ENCODE data around the gene CD48.

CD48 gene

GRCh38 chr1:160646711-160647328, 64.8 kb downstream of the CD48 start, which contains the start of gene SLAMF1:
Gene SLAMF1, minus strand, starts transcription at chr1:160647044. Its CDS starts 99 bp downstream, at chr1:160646945.
- H3K4me3 ChIP-seq (ENCODE audit: low read depth in 1 of 2, low read length in 2 of 2): peak within 1 kb of the TSS; percentile 7 to 54; a peak in 3 of 4 replicates
- peak within 1 kb of the TSS; percentile 61 for H3K4me2 ChIP-seq (ENCODE audit: insufficient read depth, low read length)
- H3K79me2 ChIP-seq (ENCODE audit: insufficient read depth, low read length): no peaks in the 10 kb centered on the region
- H4K20me1 ChIP-seq (ENCODE audit: insufficient read depth, low read length): no peaks in the 10 kb centered on the region
- no peaks in the 10 kb centered on the region for H3K27me3 ChIP-seq (ENCODE audit: insufficient read depth, low read length, poor library complexity)
- no peak for TF ChIP-seq EZH2 (IDR thresholded peaks at IDR 0.05; ENCODE audit: borderline replicate concordance, low read depth, low read length, severe bottlenecking)
- TF ChIP-seq CTCF (IDR thresholded peaks at IDR 0.05; ENCODE audit: borderline replicate concordance, extremely low read depth, low read length, poor library complexity, severe bottlenecking): no peak
- H3K9ac ChIP-seq (ENCODE audit: low read depth, low read length): peak within 1 kb of the TSS; percentile 42
- peak within 1 kb of the TSS; percentile 74 for H2AFZ ChIP-seq (ENCODE audit: low read depth, low read length)
- DNase-seq (peak; percentile 45), ATAC-seq (ENCODE audit: insufficient read depth, low read depth) (peak; percentile 81)
- H3K27ac ChIP-seq (ENCODE audit: low read length): peak within 1 kb of the TSS; percentile 75
- H3K9me3 ChIP-seq (ENCODE audit: insufficient read depth, low read length, severe bottlenecking): no peaks in the 10 kb centered on the region
- H3K4me1 ChIP-seq (ENCODE audit: insufficient read depth, low read length): peaks cover 38% of the 10 kb centered on the region
- no peaks in the 10 kb centered on the region for H3K36me3 ChIP-seq (ENCODE audit: insufficient read depth, low read length)

DNA sequence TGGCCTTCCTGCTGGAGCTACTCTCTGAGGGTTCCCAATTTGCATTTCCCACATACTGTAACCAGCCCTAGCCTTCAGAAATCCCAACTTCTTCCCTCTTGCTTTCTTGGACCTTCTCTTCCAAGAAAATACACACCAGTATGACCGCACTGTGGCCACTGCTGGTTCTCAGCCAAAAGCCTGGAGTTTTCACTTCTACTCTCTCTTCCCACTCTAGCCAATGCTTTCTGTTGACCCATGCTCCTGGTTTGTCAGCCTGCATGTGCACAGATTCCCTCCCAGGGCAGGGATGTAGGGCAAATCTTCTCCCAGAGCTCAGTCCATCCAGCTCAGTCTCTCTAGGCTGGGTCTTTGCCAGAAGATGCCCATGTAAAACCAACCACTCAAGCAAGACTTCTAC, 65.4 kb downstream of the CD48 start:
- peak overlapping the region; percentile 75 for H3K27ac ChIP-seq (ENCODE audit: low read length)
- TF ChIP-seq CTCF (IDR thresholded peaks at IDR 0.05; ENCODE audit: borderline replicate concordance, extremely low read depth, low read length, poor library complexity, severe bottlenecking): no peak
- no peak for TF ChIP-seq EZH2 (IDR thresholded peaks at IDR 0.05; ENCODE audit: borderline replicate concordance, low read depth, low read length, severe bottlenecking)
- H3K36me3 ChIP-seq (ENCODE audit: insufficient read depth, low read length): no peaks in the 10 kb centered on the region
- H3K27me3 ChIP-seq (ENCODE audit: insufficient read depth, low read length, poor library complexity): no peaks in the 10 kb centered on the region
- no peak for ATAC-seq (ENCODE audit: insufficient read depth, low read depth)
- H3K4me3 ChIP-seq (ENCODE audit: low read depth in 1 of 2, low read length in 2 of 2): peak overlapping the region in 1 of 2 experiments; percentile 54; a peak in 2 of 4 replicates
- no peaks in the 10 kb centered on the region for H3K9me3 ChIP-seq (ENCODE audit: insufficient read depth, low read length, severe bottlenecking)
- H2AFZ ChIP-seq (ENCODE audit: low read depth, low read length): peak overlapping the region; percentile 74; the same call in 1 of the 2 replicates
- H4K20me1 ChIP-seq (ENCODE audit: insufficient read depth, low read length): no peaks in the 10 kb centered on the region
- peak overlapping the region; percentile 42 for H3K9ac ChIP-seq (ENCODE audit: low read depth, low read length)
- H3K4me1 ChIP-seq (ENCODE audit: insufficient read depth, low read length): peaks cover 38% of the 10 kb centered on the region
- H3K4me2 ChIP-seq (ENCODE audit: insufficient read depth, low read length): peak overlapping the region; percentile 61
- no peak for DNase-seq
- H3K79me2 ChIP-seq (ENCODE audit: insufficient read depth, low read length): no peaks in the 10 kb centered on the region

DNA sequence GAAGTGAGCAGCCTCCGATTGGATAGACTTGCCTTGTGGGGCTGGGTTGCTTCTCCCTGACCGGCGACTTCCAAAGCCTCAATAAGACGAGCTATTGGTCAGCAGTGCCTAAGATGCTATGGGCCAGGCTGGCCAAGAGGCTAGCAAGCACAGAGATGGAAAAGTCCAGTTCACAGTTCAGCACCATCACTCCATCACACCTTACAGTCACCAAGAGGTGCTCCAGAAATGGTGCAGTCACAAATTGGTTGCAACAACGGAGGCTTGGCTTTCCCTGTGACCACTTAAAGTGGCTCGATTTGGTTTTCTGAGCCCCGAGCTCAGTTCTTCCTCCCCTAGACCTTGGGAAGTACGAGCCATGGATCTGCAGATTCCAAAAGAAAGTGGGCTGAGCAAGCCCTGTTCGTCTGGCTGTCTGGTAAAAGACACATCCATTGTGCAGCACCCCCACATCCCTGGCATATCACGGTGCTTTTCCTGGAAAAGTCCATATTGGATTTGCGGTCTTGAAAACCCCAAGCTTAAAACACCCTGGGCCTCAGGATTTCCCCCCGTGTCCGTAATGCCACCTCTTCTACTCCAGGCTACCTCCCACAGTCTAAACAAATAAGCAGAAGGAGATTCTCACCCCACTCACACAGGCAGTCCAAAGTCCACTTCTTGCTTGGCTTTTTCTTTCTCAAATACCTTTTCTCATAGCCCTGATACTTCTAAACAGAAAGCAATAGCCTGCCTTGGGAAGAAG, 66.1 kb downstream of the CD48 start:
- H2AFZ ChIP-seq (ENCODE audit: low read depth, low read length): 0 out of 2 replicates have a peak overlapping the region, but pooled peaks have one; percentile 74
- DNase-seq: no peak
- no peaks in the 10 kb centered on the region for H3K9me3 ChIP-seq (ENCODE audit: insufficient read depth, low read length, severe bottlenecking)
- no peak overlapping the region for H3K4me3 ChIP-seq (ENCODE audit: low read depth in 1 of 2, low read length in 2 of 2)
- H3K79me2 ChIP-seq (ENCODE audit: insufficient read depth, low read length): no peaks in the 10 kb centered on the region
- peaks cover 38% of the 10 kb centered on the region for H3K4me1 ChIP-seq (ENCODE audit: insufficient read depth, low read length)
- ATAC-seq (ENCODE audit: insufficient read depth, low read depth): no peak
- H3K9ac ChIP-seq (ENCODE audit: low read depth, low read length): peak overlapping the region; percentile 42; the same call in 1 of the 2 replicates
- H3K4me2 ChIP-seq (ENCODE audit: insufficient read depth, low read length): peak overlapping the region; percentile 61
- H3K27me3 ChIP-seq (ENCODE audit: insufficient read depth, low read length, poor library complexity): no peaks in the 10 kb centered on the region
- peak overlapping the region; percentile 75 for H3K27ac ChIP-seq (ENCODE audit: low read length)
- H3K36me3 ChIP-seq (ENCODE audit: insufficient read depth, low read length): no peaks in the 10 kb centered on the region
- H4K20me1 ChIP-seq (ENCODE audit: insufficient read depth, low read length): no peaks in the 10 kb centered on the region
- no peak for TF ChIP-seq CTCF (IDR thresholded peaks at IDR 0.05; ENCODE audit: borderline replicate concordance, extremely low read depth, low read length, poor library complexity, severe bottlenecking)
- no peak for TF ChIP-seq EZH2 (IDR thresholded peaks at IDR 0.05; ENCODE audit: borderline replicate concordance, low read depth, low read length, severe bottlenecking)

All from DND-41 (cell line).